GM18873 (cell line): ENCODE data around the gene PFDN6.
"Not testable (repeated sequence)": the region's sequence is repeated elsewhere in the genome, so short reads cannot be mapped to it uniquely, and the experiment has no call there.

Source experiments
- ATAC-seq: cut with Tn5 transposase; IDR thresholded peaks from one replicate; pipeline ENCODE4 v1.9.1; 2021; ENCODE audit warnings: mild to moderate bottlenecking, moderate library complexity, moderate number of reproducible peaks; ENCODE audit not compliant: unreplicated experiment, low FRiP score

PFDN6 gene

GRCh38 chr6:33288921-33289783 lies at the start of gene PFDN6, which contains the start of gene WDR46:
Gene PFDN6, plus strand, starts transcription at chr6:33289601. Its CDS starts 256 bp downstream, at chr6:33289857.
Gene WDR46, minus strand, starts transcription at chr6:33289239. Its CDS starts 69 bp downstream, at chr6:33289170.
- ATAC-seq = peak; percentile 78

- no peak for ATAC-seq
These were observed 47.4 kb upstream of the PFDN6 start for GRCh38 chr6:33241968-33242367.

GRCh38 chr6:33243476-33243875 lies 45.9 kb upstream of the PFDN6 start:
- ATAC-seq = no peak

GRCh38 chr6:33247977-33248642 lies 41.3 kb upstream of the PFDN6 start:
- ATAC-seq = no peak

GRCh38 chr6:33248643-33248931 lies 40.8 kb upstream of the PFDN6 start:
- ATAC-seq = no peak

- peak; percentile 89 for ATAC-seq
These were observed 40.3 kb upstream of the PFDN6 start for GRCh38 chr6:33248932-33249731.

- no peak for ATAC-seq
These were observed 39.4 kb upstream of the PFDN6 start for GRCh38 chr6:33249732-33250630.

- ATAC-seq = no peak
These were observed 38.7 kb upstream of the PFDN6 start for GRCh38 chr6:33250731-33251130.

- ATAC-seq = no peak
These were observed 37.9 kb upstream of the PFDN6 start for GRCh38 chr6:33251395-33252012.

GRCh38 chr6:33252759-33253158 lies 36.6 kb upstream of the PFDN6 start:
- no peak for ATAC-seq

GRCh38 chr6:33254591-33254990 lies 34.8 kb upstream of the PFDN6 start:
- ATAC-seq = no peak

GRCh38 chr6:33259032-33259431 lies 30.4 kb upstream of the PFDN6 start:
- ATAC-seq = no peak

GRCh38 chr6:33262490-33262889 lies 26.9 kb upstream of the PFDN6 start:
- ATAC-seq = not testable (repeated sequence)

GRCh38 chr6:33264015-33264414 lies 25.4 kb upstream of the PFDN6 start:
- ATAC-seq = no peak

- no peak for ATAC-seq
These were observed 18.3 kb upstream of the PFDN6 start for GRCh38 chr6:33271117-33271467.

- peak; percentile 69 for ATAC-seq
These were observed 17.7 kb upstream of the PFDN6 start, which contains the start of the genes RPS18 and VPS52 for GRCh38 chr6:33271468-33272274. Gene RPS18, plus strand, starts transcription at chr6:33272075. Its CDS starts 45 bp downstream, at chr6:33272120. Gene VPS52, minus strand, starts transcription at chr6:33271876. Its CDS starts 201 bp downstream, at chr6:33271675.

- ATAC-seq = no peak
These were observed 16.9 kb upstream of the PFDN6 start for GRCh38 chr6:33272275-33273128.
